IMR-90 (cell line): Measurements from ENCODE around the gene CNTN4. TPM values are rescaled to one million over a fixed set of nuclear protein-coding genes. Genes with fewer than 3 reads are reported as not detected.

Experiments
- ATAC-seq: fragments of 200-7000 bp; cut with Tn5 transposase; 2 replicates; pipeline ENCODE4 v1.9.1; 2020; ENCODE audit warnings: low read depth, mild to moderate bottlenecking, moderate library complexity
- BruUV-seq: library from RNA; stranded (reverse); fragments of 400-500 nt; replicated peaks from 2 replicates; lab custom pipeline; 2021; lab: Mats Ljungman, UMichigan
- CTCF ChIA-PET: fragments of 300-600 bp; formaldehyde crosslinking; extraction: SDS; loops from one replicate; lab custom pipeline; 2021; ENCODE audit warnings: antibody characterized with exemption; lab: Yijun Ruan, JAX
- POLR2A ChIA-PET: fragments of 300-600 bp; sonication (Branson Sonifier 250); formaldehyde crosslinking; loops from one replicate; lab custom pipeline; 2022; ENCODE audit warnings: antibody characterized with exemption; ENCODE audit not compliant: unreplicated experiment; lab: Charles Lee
- DNase-seq: peaks from one replicate; pipeline ENCODE4 v3.0.0; 2013
- H2AFZ ChIP-seq: replicated peaks from 2 replicates; pipeline ENCODE3; 2013; ENCODE audit warnings: low read length, mild to moderate bottlenecking; ENCODE audit not compliant: poor library complexity
- H2AK5ac ChIP-seq: 2 replicates; pipeline ENCODE4 v1.6.1; 2013; ENCODE audit warnings: low read depth, low read length, inconsistent platforms
- H2AK9ac ChIP-seq: replicated peaks from 2 replicates; pipeline ENCODE3; 2013; ENCODE audit warnings: mild to moderate bottlenecking, low read depth, low read length, moderate library complexity; ENCODE audit not compliant: poor library complexity
- H2BK120ac ChIP-seq: 2 replicates; pipeline ENCODE4 v1.6.1; 2013; ENCODE audit warnings: low read depth, low read length, inconsistent platforms
- H2BK15ac ChIP-seq: 3 replicates; pipeline ENCODE4 v1.6.1; 2013; ENCODE audit warnings: low read depth, low read length, inconsistent platforms
- H2BK20ac ChIP-seq: 2 replicates; pipeline ENCODE4 v1.6.1; 2013; ENCODE audit warnings: low read depth, mild to moderate bottlenecking, inconsistent platforms, low read length, moderate library complexity
- H2BK5ac ChIP-seq: 2 replicates; pipeline ENCODE4 v1.6.1; 2013; ENCODE audit warnings: mild to moderate bottlenecking, low read depth, low read length, inconsistent platforms; ENCODE audit not compliant: poor library complexity, severe bottlenecking
- H3K14ac ChIP-seq: replicated peaks from 2 replicates; pipeline ENCODE4 v1.6.1; 2013; ENCODE audit warnings: low read depth, low read length, inconsistent platforms
- H3K18ac ChIP-seq: 2 replicates; pipeline ENCODE4 v1.6.1; 2013; ENCODE audit warnings: low read depth, low read length, control low read depth
- H3K23ac ChIP-seq: 2 replicates; pipeline ENCODE4 v1.6.1; 2013; ENCODE audit warnings: low read depth, low read length, inconsistent platforms
- H3K27ac ChIP-seq: 2 replicates; pipeline ENCODE4 v1.5.1; 2013; ENCODE audit warnings: mild to moderate bottlenecking, control low read depth, low read length; ENCODE audit not compliant: insufficient read depth
- H3K27me3 ChIP-seq: 2 replicates; pipeline ENCODE4 v1.6.1; 2013; ENCODE audit warnings: low read length; ENCODE audit not compliant: control insufficient read depth, insufficient read depth
- H3K36me3 ChIP-seq: 2 replicates; pipeline ENCODE4 v1.6.1; 2013; ENCODE audit warnings: low read length, mixed read lengths; ENCODE audit not compliant: control insufficient read depth, insufficient read depth
- H3K4ac ChIP-seq: 2 replicates; pipeline ENCODE4 v1.6.1; 2013; ENCODE audit warnings: low read depth, low read length, inconsistent platforms
- H3K4me1 ChIP-seq: 2 replicates; pipeline ENCODE4 v1.6.1; 2013; ENCODE audit warnings: low read length, mixed read lengths; ENCODE audit not compliant: control insufficient read depth, insufficient read depth
- H3K4me2 ChIP-seq: 2 replicates; pipeline ENCODE4 v1.6.1; 2013; ENCODE audit warnings: low read depth, mild to moderate bottlenecking, control low read depth, low read length, moderate library complexity
- H3K4me3 ChIP-seq: 2 replicates; pipeline ENCODE4 v1.5.1; 2013; ENCODE audit warnings: low read depth, mild to moderate bottlenecking, control low read depth, low read length, moderate library complexity; ENCODE audit not compliant: insufficient read depth
- H3K56ac ChIP-seq: 2 replicates; pipeline ENCODE4 v1.6.1; 2013; ENCODE audit warnings: low read length, inconsistent platforms; ENCODE audit not compliant: insufficient read depth; ENCODE audit errors: extremely low read depth
- H3K79me1 ChIP-seq, 2 experiments: 2 replicates each; pipeline ENCODE4 v1.6.1; 2013; ENCODE audit warnings: low read length in 2 of 2, inconsistent platforms in 1 of 2, low read depth in 1 of 2
- H3K9ac ChIP-seq: 2 replicates; pipeline ENCODE4 v1.6.1; 2013; ENCODE audit warnings: low read depth, low read length, control low read depth
- H3K9me1 ChIP-seq: 2 replicates; pipeline ENCODE4 v1.6.1; 2013; ENCODE audit warnings: low read length, inconsistent platforms; ENCODE audit not compliant: insufficient read depth
- H3K9me3 ChIP-seq: 2 replicates; pipeline ENCODE4 v1.6.1; 2013; ENCODE audit warnings: low read length; ENCODE audit not compliant: control insufficient read depth, insufficient read depth
- H4K20me1 ChIP-seq: 2 replicates; pipeline ENCODE4 v1.6.1; 2013; ENCODE audit warnings: low read length, inconsistent platforms; ENCODE audit not compliant: insufficient read depth
- H4K5ac ChIP-seq: 2 replicates; pipeline ENCODE4 v1.6.1; 2013; ENCODE audit warnings: mild to moderate bottlenecking, low read depth, low read length, control low read depth
- H4K8ac ChIP-seq, 2 experiments: 2 replicates each; pipeline ENCODE4 v1.6.1; 2013; ENCODE audit warnings: low read depth in 2 of 2, low read length in 2 of 2, control low read depth in 1 of 2, inconsistent platforms in 1 of 2
- H4K91ac ChIP-seq: 2 replicates; pipeline ENCODE4 v1.6.1; 2013; ENCODE audit warnings: low read depth, low read length, inconsistent platforms; ENCODE audit not compliant: insufficient read depth
- CHD1 ChIP-seq: IDR thresholded peaks from 2 replicates; pipeline ENCODE4 v1.6.1; 2012; ENCODE audit warnings: low read depth, low read length, improper control_type of control experiment
- RAD21 ChIP-seq: IDR thresholded peaks from 2 replicates; pipeline ENCODE4 v1.6.1; 2012; ENCODE audit warnings: low read length, improper control_type of control experiment
- RCOR1 ChIP-seq: IDR thresholded peaks from 2 replicates; pipeline ENCODE4 v1.6.1; 2012; ENCODE audit warnings: mild to moderate bottlenecking, low read length, improper control_type of control experiment; ENCODE audit not compliant: insufficient replicate concordance
- SMC3 ChIP-seq: fragments of 150-350 bp; IDR thresholded peaks from 2 replicates; pipeline ENCODE4 v1.6.1; 2016; ENCODE audit warnings: low read depth, mild to moderate bottlenecking, antibody characterized with exemption, low read length, moderate library complexity
- WGBS, 2 experiments: methylation state at CpG; one replicate each; pipeline versions ENCODE4 v1.1.5 to v1.1.7; 2013; ENCODE audit warnings: missing lambda C conversion rate in 2 of 2; ENCODE audit not compliant: insufficient read length in 1 of 2; ENCODE audit errors: extremely low coverage in 2 of 2; 5-methylcytosine and 5-hydroxymethylcytosine counted together
- dilution Hi-C: fragments of 300-500 bp; cut with HindIII; formaldehyde crosslinking; loops from one replicate; pipeline ENCODE4 v1.14.3; 2018; ENCODE audit warnings: low sequenced_read_pairs; ENCODE audit not compliant: unreplicated experiment
- in situ Hi-C: fragments of 300-500 bp; cut with MboI; formaldehyde crosslinking; loops from 3 replicates; pipeline ENCODE4 v1.14.3; 2019; ENCODE audit warnings: low sequenced_read_pairs, inconsistent platforms, mixed read lengths
- intact Hi-C: fragments of 100-400 bp; cut with micrococcal nuclease; formaldehyde crosslinking; loops from 2 replicates; pipeline ENCODE4 v1.10.0; 2022
- polyA plus RNA-seq, 3 experiments: library from polyadenylated mRNA; depleted of rRNA; stranded (reverse); fragments of >200 nt; gene quantifications; 2 replicates each; pipeline ENCODE4 v1.2.3, GENCODE V29; 2012; ENCODE audit warnings: low replicate concordance in 1 of 3
- total RNA-seq: library from RNA; depleted of rRNA; stranded (reverse); fragments of >200 nt; gene quantifications from 2 replicates; pipeline ENCODE4 v1.2.3, GENCODE V29; 2012
- TF ChIP-seq, protein P1 (sequence below): conservative IDR thresholded peaks from 2 replicates; pipeline ENCODE4 v1.5.1; 2012; ENCODE audit warnings: mild to moderate bottlenecking, low read depth, low read length, improper control_type of control experiment

The CNTN4 gene
- total and polyA plus RNA-seq, 2 of the 4 experiments (the other 2 are of a cell fraction), result under 0.01 TPM; not detected in 1

- Histone ChIP-seq H4K8ac (no peak overlapping the region), H2BK20ac (no peak overlapping the region), H3K23ac (no peak overlapping the region), H3K4me3 (no peak overlapping the region), H3K4me1 (no peaks in the 10 kb centered on the region), H3K18ac (no peak overlapping the region), H3K14ac (no peak overlapping the region), H2BK120ac (no peak overlapping the region), H3K4ac (no peak overlapping the region), H3K27ac (no peak overlapping the region), H4K20me1 (no peaks in the 10 kb centered on the region), H3K36me3 (no peaks in the 10 kb centered on the region), H3K79me1 (no peaks in the 10 kb centered on the region), H4K5ac (no peak overlapping the region), H2BK5ac (no peak overlapping the region), H3K9me3 (no peaks in the 10 kb centered on the region; the same call in none of the 2 replicates), H3K9me1 (no peaks in the 10 kb centered on the region), H4K91ac (no peak overlapping the region), H3K9ac (no peak overlapping the region), H2AK9ac (no peak overlapping the region), H3K4me2 (no peak overlapping the region), H2AFZ (no peak overlapping the region), H3K27me3 (no peaks in the 10 kb centered on the region), H2BK15ac (no peak overlapping the region), H3K56ac (no peak overlapping the region), H2AK5ac (no peak overlapping the region)
- no TSS peak for BruUV-seq
- WGBS, 2 experiments, result no CpG with 5 or more reads among the region's 1 CpG
- DNase-seq (no peak), ATAC-seq (no peak)
- CTCF ChIA-PET, result no interaction called here
- intact Hi-C loops, result no loop called here
- TF ChIP-seq SMC3 (peak; percentile 29; the same call in 1 of the 2 replicates), RCOR1 (no peak), RAD21 (peak; percentile 20; the same call in 1 of the 2 replicates), CHD1 (no peak)
- TF ChIP-seq, protein P1, sequence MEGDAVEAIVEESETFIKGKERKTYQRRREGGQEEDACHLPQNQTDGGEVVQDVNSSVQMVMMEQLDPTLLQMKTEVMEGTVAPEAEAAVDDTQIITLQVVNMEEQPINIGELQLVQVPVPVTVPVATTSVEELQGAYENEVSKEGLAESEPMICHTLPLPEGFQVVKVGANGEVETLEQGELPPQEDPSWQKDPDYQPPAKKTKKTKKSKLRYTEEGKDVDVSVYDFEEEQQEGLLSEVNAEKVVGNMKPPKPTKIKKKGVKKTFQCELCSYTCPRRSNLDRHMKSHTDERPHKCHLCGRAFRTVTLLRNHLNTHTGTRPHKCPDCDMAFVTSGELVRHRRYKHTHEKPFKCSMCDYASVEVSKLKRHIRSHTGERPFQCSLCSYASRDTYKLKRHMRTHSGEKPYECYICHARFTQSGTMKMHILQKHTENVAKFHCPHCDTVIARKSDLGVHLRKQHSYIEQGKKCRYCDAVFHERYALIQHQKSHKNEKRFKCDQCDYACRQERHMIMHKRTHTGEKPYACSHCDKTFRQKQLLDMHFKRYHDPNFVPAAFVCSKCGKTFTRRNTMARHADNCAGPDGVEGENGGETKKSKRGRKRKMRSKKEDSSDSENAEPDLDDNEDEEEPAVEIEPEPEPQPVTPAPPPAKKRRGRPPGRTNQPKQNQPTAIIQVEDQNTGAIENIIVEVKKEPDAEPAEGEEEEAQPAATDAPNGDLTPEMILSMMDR, result peak; percentile 38
- dilution Hi-C loops, result no loop called here
- POLR2A ChIA-PET, result no interaction called here
- in situ Hi-C loops, result no loop called here
Observed at GRCh38 chr3:2713923-2714322, 615.3 kb downstream of the CNTN4 start.
